Measurements from ENCODE around the gene FCN3.
A peak's percentile ranks its signal among the peaks of the same experiment; 100 is the strongest.

DNA sequence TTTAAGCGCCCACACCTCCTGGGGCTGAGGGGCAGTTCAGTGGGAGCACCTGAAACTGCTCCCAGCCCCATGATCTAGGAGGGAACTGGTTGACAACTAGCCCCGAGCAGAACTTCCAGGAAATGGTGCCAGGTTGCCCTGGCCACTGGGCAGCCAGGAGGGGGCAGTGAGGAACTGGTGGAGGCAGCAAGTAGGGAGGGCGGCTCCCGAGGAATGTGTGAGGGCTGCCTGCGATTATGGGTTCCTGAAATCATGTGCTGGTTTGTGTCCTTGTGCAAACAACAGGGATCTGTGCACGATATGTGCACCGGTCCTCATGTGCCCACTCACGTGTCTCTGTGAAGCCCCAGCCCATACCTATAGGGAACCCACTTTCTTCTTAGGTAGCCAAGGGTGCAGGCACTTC is 27.7 kb upstream of the FCN3 start:
- TF ChIP-seq, protein P1, sequence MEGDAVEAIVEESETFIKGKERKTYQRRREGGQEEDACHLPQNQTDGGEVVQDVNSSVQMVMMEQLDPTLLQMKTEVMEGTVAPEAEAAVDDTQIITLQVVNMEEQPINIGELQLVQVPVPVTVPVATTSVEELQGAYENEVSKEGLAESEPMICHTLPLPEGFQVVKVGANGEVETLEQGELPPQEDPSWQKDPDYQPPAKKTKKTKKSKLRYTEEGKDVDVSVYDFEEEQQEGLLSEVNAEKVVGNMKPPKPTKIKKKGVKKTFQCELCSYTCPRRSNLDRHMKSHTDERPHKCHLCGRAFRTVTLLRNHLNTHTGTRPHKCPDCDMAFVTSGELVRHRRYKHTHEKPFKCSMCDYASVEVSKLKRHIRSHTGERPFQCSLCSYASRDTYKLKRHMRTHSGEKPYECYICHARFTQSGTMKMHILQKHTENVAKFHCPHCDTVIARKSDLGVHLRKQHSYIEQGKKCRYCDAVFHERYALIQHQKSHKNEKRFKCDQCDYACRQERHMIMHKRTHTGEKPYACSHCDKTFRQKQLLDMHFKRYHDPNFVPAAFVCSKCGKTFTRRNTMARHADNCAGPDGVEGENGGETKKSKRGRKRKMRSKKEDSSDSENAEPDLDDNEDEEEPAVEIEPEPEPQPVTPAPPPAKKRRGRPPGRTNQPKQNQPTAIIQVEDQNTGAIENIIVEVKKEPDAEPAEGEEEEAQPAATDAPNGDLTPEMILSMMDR (IDR thresholded peaks at IDR 0.05 in 4 of 5, conservative IDR thresholded peaks at IDR 0.05 in 1 of 5): peak; percentile 47 to 74 (median 70)
- TF ChIP-seq POLR2A (IDR thresholded peaks at IDR 0.05): no peak

Data from gastrocnemius medialis (tissue), 4 donors.